Hepatocyte (in vitro differentiated cells): ENCODE measurements around the gene GH2.
"Not testable (repeated sequence)": the region's sequence is repeated elsewhere in the genome, so short reads cannot be mapped to it uniquely, and the experiment has no call there.

ENCODE experiments used
- EZH2 ChIP-seq: fragments of 200-600 bp; sonication (generic); IDR thresholded peaks from 2 replicates; pipeline ENCODE4 v1.6.1; 2016; ENCODE audit warnings: antibody characterized with exemption, mild to moderate bottlenecking, borderline replicate concordance
- EZH2phosphoT487 ChIP-seq: fragments of 200-600 bp; sonication (generic); IDR thresholded peaks from one replicate; pipeline ENCODE4 v1.6.1; 2018; ENCODE audit warnings: antibody characterized with exemption, mild to moderate bottlenecking, low read depth, moderate library complexity; ENCODE audit not compliant: unreplicated experiment, severe bottlenecking
- TF ChIP-seq, protein P1 (sequence below): fragments of 200-600 bp; sonication (generic); IDR thresholded peaks from 2 replicates; pipeline ENCODE4 v1.5.1; 2016; ENCODE audit warnings: antibody characterized with exemption, mild to moderate bottlenecking; ENCODE audit not compliant: poor library complexity

GRCh38 chr17:63878413-63878812 lies 3.3 kb downstream of the GH2 start:
- TF ChIP-seq, protein P1, sequence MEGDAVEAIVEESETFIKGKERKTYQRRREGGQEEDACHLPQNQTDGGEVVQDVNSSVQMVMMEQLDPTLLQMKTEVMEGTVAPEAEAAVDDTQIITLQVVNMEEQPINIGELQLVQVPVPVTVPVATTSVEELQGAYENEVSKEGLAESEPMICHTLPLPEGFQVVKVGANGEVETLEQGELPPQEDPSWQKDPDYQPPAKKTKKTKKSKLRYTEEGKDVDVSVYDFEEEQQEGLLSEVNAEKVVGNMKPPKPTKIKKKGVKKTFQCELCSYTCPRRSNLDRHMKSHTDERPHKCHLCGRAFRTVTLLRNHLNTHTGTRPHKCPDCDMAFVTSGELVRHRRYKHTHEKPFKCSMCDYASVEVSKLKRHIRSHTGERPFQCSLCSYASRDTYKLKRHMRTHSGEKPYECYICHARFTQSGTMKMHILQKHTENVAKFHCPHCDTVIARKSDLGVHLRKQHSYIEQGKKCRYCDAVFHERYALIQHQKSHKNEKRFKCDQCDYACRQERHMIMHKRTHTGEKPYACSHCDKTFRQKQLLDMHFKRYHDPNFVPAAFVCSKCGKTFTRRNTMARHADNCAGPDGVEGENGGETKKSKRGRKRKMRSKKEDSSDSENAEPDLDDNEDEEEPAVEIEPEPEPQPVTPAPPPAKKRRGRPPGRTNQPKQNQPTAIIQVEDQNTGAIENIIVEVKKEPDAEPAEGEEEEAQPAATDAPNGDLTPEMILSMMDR = not testable (repeated sequence)
- not testable (repeated sequence) for TF ChIP-seq EZH2, EZH2phosphoT487
